Esophagus (tissue), 2 donors: ENCODE results near the gene MED25. TPM values are rescaled to one million over a fixed set of nuclear protein-coding genes. Genes with fewer than 3 reads are reported as not detected.

Experiments used
- H3K27ac ChIP-seq, 2 donors: one replicate each; pipeline ENCODE4 v1.5.1; 2013; ENCODE audit warnings: low read depth in 2 of 2, mild to moderate bottlenecking in 2 of 2, inconsistent platforms in 1 of 2, low read length in 1 of 2, moderate library complexity in 1 of 2
- H3K27me3 ChIP-seq, 2 donors: one replicate each; pipeline ENCODE4 v1.6.1; 2013; ENCODE audit warnings: low read length in 2 of 2, control low read depth in 1 of 2, mild to moderate bottlenecking in 1 of 2; ENCODE audit not compliant: insufficient read depth in 2 of 2, control insufficient read depth in 1 of 2
- H3K36me3 ChIP-seq, 2 donors: one replicate each; pipeline ENCODE4 v1.6.1; 2013; ENCODE audit warnings: low read length in 1 of 2; ENCODE audit not compliant: control insufficient read depth in 2 of 2, insufficient read depth in 2 of 2
- H3K4me1 ChIP-seq, 2 donors: one replicate each; pipeline ENCODE4 v1.6.1; 2013; ENCODE audit warnings: low read length in 1 of 2; ENCODE audit not compliant: control insufficient read depth in 2 of 2, insufficient read depth in 2 of 2
- H3K4me3 ChIP-seq, 2 donors: one replicate each; pipeline ENCODE4 v1.5.1; 2013; ENCODE audit warnings: low read length in 2 of 2, mild to moderate bottlenecking in 2 of 2, low read depth in 1 of 2, moderate library complexity in 1 of 2
- H3K9me3 ChIP-seq, 2 donors: one replicate each; pipeline ENCODE4 v1.6.1; 2013; ENCODE audit warnings: mild to moderate bottlenecking in 2 of 2, low read depth in 1 of 2, low read length in 1 of 2, moderate library complexity in 1 of 2; ENCODE audit not compliant: control insufficient read depth in 2 of 2, insufficient read depth in 1 of 2
- WGBS, 2 donors: extraction: QIAGEN DNeasy Blood & Tissue Kit; methylation state at CpG; one replicate each; pipeline ENCODE4 v1.1.7; 2013; 5-methylcytosine and 5-hydroxymethylcytosine counted together
- polyA plus RNA-seq, 2 donors: library from polyadenylated mRNA; stranded (reverse); fragments of 200-250 nt; gene quantifications; one replicate each; pipeline ENCODE4 v1.2.3, GENCODE V29; 2013
- donor health status: healthy with polysubstance abuse.
- donor health status: Bipolar disorder and iron deficiency.

MED25 gene
- polyA plus RNA-seq, 2 donors: 27.7 to 54.9 TPM

GRCh38 chr19:49864890-49865289 is 46.8 kb downstream of the MED25 start:
- WGBS, 2 donors: 89 to 92% methylated on average over 13 of the region's 13 CpGs
- Histone ChIP-seq H3K27ac (no peak overlapping the region), H3K9me3 (no peaks in the 10 kb centered on the region), H3K27me3 (no peaks in the 10 kb centered on the region), H3K4me3 (no peak overlapping the region), H3K36me3 (peaks cover 9 to 36% of the 10 kb centered on the region in 2 donors), H3K4me1 (peaks cover 0 to 11% of the 10 kb centered on the region in 2 donors)

DNA sequence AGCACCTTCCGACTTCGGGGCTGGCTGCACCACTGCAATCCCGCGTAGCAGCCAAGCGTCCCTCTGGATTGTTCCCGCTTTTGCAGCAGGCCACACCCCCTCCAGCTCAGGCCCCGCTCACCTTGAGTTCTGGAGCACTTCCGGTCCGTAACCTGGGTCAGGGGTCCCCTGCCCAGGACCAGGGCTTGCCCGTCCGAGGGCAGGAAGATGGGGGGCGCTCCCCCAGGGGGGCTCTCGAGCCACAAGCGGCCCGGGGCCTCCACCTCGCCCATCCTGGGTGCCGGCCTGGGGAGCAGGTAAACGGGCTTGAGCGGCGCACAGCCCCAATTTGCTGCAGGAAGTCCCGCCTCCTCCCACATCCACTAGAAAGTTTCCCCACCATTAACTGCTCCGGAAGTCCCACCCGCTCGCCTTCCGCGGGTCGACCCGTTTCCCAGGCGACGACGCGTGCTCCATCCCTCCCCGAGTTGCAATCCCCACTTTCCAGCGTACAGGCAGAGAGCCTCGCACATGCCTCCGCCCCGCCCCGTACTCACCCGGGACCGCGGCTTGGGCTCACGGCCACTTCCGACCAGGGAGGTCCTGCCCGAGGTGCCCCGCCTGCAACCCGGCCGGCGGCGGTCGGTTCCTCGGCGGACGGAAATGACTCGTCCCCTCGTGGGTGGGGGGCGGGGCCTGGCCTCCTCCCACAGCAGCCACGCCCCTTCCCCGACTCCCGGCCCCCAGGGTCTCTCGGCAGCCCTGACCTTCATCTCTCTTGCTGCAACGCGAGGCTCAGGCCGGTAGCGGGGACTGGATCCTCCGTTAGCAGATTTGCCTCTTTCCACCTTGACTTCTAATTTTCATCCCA is 49.1 kb downstream of the MED25 start, which contains the start of gene PNKP:
Gene PNKP, minus strand, starts transcription at position 644 of the 850 bp plus-strand sequence. Its CDS starts 372 bp downstream, at position 272.
- 0 to 1% methylated on average over 62 to 65 of the region's 65 CpGs for WGBS, 2 donors
- peaks cover 4 to 21% of the 10 kb centered on the region in 2 donors for H3K36me3 ChIP-seq
- H3K4me3 ChIP-seq: peak within 1 kb of the TSS; percentile 76
- H3K27me3 ChIP-seq: no peaks in the 10 kb centered on the region
- peaks cover 0 to 13% of the 10 kb centered on the region in 2 donors for H3K4me1 ChIP-seq
- peak within 1 kb of the TSS; percentile 90 to 97 for H3K27ac ChIP-seq
- H3K9me3 ChIP-seq: no peaks in the 10 kb centered on the region

DNA sequence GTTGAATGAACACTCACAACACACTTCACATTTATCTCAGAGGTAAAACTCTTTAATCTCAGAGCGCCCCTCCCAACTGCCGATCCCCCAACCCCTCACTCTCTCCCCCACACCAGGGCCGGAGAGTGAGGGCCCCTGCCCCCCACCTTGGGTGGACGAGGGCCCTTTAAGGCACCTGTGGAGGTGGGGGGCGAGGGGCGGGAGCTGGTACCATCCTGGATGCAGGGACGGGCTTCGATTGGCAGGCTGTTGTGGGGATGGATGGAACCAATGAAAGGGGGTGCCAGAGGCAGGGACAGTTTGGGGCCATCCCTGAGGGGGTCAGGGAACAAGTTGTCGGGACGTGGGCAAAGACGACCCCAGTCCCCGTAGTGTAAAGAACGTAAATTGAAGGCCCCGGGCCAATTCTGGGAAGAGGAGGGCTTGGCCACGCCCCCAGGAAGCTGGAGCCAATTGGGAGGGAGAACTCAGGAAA is 51.0 kb downstream of the MED25 start:
- WGBS, 2 donors: 2% methylated on average over 15 of the region's 15 CpGs

DNA sequence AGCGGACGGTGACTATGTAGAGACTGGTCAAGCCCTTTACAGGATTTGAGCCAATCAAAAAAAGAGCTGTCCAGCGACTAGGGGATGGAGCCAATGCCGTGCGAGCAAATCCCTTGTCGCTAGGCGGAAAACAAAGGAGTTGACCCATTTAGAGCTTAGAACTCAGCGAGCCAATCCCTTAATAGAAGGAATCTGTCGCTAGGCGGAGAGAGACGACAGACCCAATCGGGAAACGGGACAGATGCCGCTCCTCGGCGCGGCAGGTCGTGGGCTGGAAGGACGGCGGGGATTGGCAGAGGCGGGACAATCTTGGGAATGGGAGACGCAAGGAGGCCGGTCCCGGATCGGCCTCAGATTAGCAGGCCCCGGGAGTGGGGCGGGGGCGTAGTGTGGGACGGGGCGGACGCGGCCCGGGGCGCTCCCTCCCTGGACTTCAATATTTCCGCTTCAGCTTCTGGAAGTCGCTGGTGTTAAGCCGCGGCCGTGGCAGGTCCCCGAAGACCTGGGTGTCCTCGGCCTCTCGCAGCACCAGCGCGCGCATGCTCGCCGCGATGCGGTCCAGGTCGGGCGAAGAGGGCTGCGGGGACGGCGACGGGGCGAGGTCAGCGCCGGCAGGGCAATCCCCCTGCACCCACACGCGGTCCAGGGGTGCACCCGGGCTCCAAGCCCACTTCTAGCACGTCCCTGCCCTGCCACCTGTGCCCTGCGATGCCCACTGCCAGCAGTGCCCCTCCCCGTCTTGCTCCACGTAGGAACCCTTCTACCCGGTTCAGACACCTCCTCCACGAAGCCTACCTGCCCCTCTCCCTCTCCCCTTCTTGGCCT is 51.6 kb downstream of the MED25 start:
- Histone ChIP-seq H3K27ac (peak overlapping the region; percentile 89 to 91), H3K27me3 (no peaks in the 10 kb centered on the region), H3K4me3 (peak overlapping the region; percentile 38 to 48), H3K36me3 (peaks cover 7 to 9% of the 10 kb centered on the region in 2 donors), H3K9me3 (no peaks in the 10 kb centered on the region), H3K4me1 (peaks cover 2 to 13% of the 10 kb centered on the region in 2 donors)
- 1 to 2% methylated on average over 61 to 67 of the region's 67 CpGs for WGBS, 2 donors

More for the DNA sequence above, 51.0 kb downstream of the MED25 start:
- Histone ChIP-seq H3K9me3 (no peaks in the 10 kb centered on the region), H3K4me3 (peak overlapping the region; percentile 29 to 31), H3K27me3 (no peaks in the 10 kb centered on the region), H3K36me3 (peaks cover 6 to 12% of the 10 kb centered on the region in 2 donors), H3K27ac (peak overlapping the region; percentile 73 to 89), H3K4me1 (peaks cover 0 to 13% of the 10 kb centered on the region in 2 donors)

- 71 to 72% methylated on average over 15 of the region's 15 CpGs for WGBS, 2 donors
- no peaks in the 10 kb centered on the region for H3K9me3 ChIP-seq
- H3K27ac ChIP-seq: peak overlapping the region; percentile 84 to 91
- H3K36me3 ChIP-seq: peaks cover 7 to 9% of the 10 kb centered on the region in 2 donors
- H3K4me3 ChIP-seq: peak overlapping the region; percentile 38 to 48
- H3K27me3 ChIP-seq: no peaks in the 10 kb centered on the region
- H3K4me1 ChIP-seq: peaks cover 2 to 15% of the 10 kb centered on the region in 2 donors
Observed at GRCh38 chr19:49870309-49870901, 52.3 kb downstream of the MED25 start.

DNA sequence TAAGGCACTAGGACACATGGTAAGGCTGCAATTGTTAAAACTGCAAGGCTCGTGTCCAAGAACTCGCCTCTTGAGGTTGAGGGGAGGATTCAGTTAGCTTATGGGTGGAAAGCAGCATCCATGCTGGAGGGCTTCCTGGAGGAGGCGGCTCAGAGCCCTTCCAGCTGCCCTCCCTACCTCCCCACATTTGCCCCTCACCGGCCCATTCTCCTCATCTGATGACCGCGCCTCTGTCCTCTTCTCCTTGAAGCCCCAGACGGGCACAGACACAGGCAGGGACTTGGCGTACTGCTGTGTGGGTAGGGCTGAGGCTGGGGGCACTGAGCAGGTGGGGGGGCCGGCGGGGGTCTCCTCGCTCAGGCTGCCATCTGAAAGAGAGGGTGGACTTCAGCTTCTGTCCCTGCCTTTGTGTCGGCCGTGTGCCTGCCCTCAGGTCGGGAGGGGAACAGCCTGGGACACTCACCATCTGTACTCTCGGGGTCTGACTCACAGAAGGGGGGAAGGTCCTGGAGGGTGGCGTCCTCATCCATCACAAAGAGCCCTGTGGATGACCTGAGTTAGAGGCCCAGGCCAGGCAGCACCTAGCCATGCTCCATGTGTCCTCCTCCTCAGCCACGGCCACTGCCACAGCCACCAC is 53.4 kb downstream of the MED25 start:
- Histone ChIP-seq H3K9me3 (no peaks in the 10 kb centered on the region), H3K27me3 (no peaks in the 10 kb centered on the region), H3K4me1 (peaks cover 2 to 19% of the 10 kb centered on the region in 2 donors), H3K4me3 (no peak overlapping the region), H3K27ac (peak overlapping the region in 1 of 2 donors; percentile 48), H3K36me3 (peaks cover 7 to 9% of the 10 kb centered on the region in 2 donors)
- 86 to 94% methylated on average over 17 of the region's 17 CpGs for WGBS, 2 donors

GRCh38 chr19:49872245-49873128 is 54.4 kb downstream of the MED25 start:
- H3K27me3 ChIP-seq: no peaks in the 10 kb centered on the region
- H3K4me3 ChIP-seq: no peak overlapping the region
- no peak overlapping the region for H3K27ac ChIP-seq
- WGBS, 2 donors: 83 to 86% methylated on average over 26 to 27 of the region's 27 CpGs
- H3K9me3 ChIP-seq: no peaks in the 10 kb centered on the region
- H3K4me1 ChIP-seq: peaks cover 2 to 19% of the 10 kb centered on the region in 2 donors
- H3K36me3 ChIP-seq: peaks cover 7 to 9% of the 10 kb centered on the region in 2 donors

GRCh38 chr19:49873129-49873521 is 55.0 kb downstream of the MED25 start:
- H3K9me3 ChIP-seq: no peaks in the 10 kb centered on the region
- no peak overlapping the region for H3K4me3 ChIP-seq
- peaks cover 2 to 19% of the 10 kb centered on the region in 2 donors for H3K4me1 ChIP-seq
- peaks cover 7 to 9% of the 10 kb centered on the region in 2 donors for H3K36me3 ChIP-seq
- no peaks in the 10 kb centered on the region for H3K27me3 ChIP-seq
- no peak overlapping the region for H3K27ac ChIP-seq
- 86 to 91% methylated on average over 22 to 29 of the region's 29 CpGs for WGBS, 2 donors
